ENCODE measurements around the gene MYBBP1A. TPM values are rescaled to one million over a fixed set of nuclear protein-coding genes. Genes with fewer than 3 reads are reported as not detected.

The MYBBP1A gene
- total and polyA plus RNA-seq, 2 experiments from 2014 or later = 70.7 to 213 TPM

DNA sequence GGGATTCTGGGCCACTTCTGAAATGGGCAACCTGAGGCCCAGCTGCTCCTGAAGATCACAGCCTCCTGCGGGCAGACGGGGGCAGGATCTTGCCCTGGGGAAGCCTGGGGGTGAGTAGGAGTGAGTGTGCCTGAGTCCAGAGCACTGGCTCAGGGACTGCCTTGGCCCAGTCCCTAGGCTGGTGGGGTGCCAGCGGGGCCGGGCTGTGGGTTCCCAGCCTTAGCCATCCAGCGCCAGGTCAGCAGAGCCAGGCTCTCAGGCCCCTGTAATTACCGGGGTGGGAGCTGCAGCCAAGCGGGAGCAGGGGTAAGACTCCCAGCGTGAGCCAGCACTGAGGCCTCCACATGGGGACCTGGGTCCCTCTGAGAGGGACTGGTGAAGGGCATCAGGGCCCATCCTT lies 48.3 kb downstream of the MYBBP1A start:
- H3K36me3 ChIP-seq (ENCODE audit: insufficient read depth) = no peaks in the 10 kb centered on the region
- no peak for TF ChIP-seq JUNB (IDR thresholded peaks at IDR 0.05; ENCODE audit: unreplicated experiment)
- TF ChIP-seq, protein P1, sequence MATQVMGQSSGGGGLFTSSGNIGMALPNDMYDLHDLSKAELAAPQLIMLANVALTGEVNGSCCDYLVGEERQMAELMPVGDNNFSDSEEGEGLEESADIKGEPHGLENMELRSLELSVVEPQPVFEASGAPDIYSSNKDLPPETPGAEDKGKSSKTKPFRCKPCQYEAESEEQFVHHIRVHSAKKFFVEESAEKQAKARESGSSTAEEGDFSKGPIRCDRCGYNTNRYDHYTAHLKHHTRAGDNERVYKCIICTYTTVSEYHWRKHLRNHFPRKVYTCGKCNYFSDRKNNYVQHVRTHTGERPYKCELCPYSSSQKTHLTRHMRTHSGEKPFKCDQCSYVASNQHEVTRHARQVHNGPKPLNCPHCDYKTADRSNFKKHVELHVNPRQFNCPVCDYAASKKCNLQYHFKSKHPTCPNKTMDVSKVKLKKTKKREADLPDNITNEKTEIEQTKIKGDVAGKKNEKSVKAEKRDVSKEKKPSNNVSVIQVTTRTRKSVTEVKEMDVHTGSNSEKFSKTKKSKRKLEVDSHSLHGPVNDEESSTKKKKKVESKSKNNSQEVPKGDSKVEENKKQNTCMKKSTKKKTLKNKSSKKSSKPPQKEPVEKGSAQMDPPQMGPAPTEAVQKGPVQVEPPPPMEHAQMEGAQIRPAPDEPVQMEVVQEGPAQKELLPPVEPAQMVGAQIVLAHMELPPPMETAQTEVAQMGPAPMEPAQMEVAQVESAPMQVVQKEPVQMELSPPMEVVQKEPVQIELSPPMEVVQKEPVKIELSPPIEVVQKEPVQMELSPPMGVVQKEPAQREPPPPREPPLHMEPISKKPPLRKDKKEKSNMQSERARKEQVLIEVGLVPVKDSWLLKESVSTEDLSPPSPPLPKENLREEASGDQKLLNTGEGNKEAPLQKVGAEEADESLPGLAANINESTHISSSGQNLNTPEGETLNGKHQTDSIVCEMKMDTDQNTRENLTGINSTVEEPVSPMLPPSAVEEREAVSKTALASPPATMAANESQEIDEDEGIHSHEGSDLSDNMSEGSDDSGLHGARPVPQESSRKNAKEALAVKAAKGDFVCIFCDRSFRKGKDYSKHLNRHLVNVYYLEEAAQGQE (IDR thresholded peaks at IDR 0.05; ENCODE audit: unreplicated experiment) = no peak
- no peak for TF ChIP-seq POLR2AphosphoS5 (IDR thresholded peaks at IDR 0.05; ENCODE audit: low read depth)
- no peak for TF ChIP-seq EZH2 (IDR thresholded peaks at IDR 0.05; ENCODE audit: low read depth, unreplicated experiment)
- TF ChIP-seq NANOG (IDR thresholded peaks at IDR 0.05; ENCODE audit: borderline replicate concordance) = no peak
- no peak for TF ChIP-seq CREB1 (CRISPR knock-in tag; IDR thresholded peaks at IDR 0.05; ENCODE audit: low read depth)
- TF ChIP-seq STAT1 (IDR thresholded peaks at IDR 0.05; ENCODE audit: unreplicated experiment) = no peak
- TF ChIP-seq, protein P2, sequence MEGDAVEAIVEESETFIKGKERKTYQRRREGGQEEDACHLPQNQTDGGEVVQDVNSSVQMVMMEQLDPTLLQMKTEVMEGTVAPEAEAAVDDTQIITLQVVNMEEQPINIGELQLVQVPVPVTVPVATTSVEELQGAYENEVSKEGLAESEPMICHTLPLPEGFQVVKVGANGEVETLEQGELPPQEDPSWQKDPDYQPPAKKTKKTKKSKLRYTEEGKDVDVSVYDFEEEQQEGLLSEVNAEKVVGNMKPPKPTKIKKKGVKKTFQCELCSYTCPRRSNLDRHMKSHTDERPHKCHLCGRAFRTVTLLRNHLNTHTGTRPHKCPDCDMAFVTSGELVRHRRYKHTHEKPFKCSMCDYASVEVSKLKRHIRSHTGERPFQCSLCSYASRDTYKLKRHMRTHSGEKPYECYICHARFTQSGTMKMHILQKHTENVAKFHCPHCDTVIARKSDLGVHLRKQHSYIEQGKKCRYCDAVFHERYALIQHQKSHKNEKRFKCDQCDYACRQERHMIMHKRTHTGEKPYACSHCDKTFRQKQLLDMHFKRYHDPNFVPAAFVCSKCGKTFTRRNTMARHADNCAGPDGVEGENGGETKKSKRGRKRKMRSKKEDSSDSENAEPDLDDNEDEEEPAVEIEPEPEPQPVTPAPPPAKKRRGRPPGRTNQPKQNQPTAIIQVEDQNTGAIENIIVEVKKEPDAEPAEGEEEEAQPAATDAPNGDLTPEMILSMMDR (conservative IDR thresholded peaks at IDR 0.05; ENCODE audit: low read depth in 2 of 2) = no peak
- TF ChIP-seq ZNF114 (CRISPR knock-in tag; IDR thresholded peaks at IDR 0.05) = no peak
- TF ChIP-seq, protein P3, sequence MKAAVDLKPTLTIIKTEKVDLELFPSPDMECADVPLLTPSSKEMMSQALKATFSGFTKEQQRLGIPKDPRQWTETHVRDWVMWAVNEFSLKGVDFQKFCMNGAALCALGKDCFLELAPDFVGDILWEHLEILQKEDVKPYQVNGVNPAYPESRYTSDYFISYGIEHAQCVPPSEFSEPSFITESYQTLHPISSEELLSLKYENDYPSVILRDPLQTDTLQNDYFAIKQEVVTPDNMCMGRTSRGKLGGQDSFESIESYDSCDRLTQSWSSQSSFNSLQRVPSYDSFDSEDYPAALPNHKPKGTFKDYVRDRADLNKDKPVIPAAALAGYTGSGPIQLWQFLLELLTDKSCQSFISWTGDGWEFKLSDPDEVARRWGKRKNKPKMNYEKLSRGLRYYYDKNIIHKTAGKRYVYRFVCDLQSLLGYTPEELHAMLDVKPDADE (IDR thresholded peaks at IDR 0.05) = no peak
- no peak for TF ChIP-seq EZH2phosphoT487 (IDR thresholded peaks at IDR 0.05; ENCODE audit: unreplicated experiment)
- TF ChIP-seq, protein P4, sequence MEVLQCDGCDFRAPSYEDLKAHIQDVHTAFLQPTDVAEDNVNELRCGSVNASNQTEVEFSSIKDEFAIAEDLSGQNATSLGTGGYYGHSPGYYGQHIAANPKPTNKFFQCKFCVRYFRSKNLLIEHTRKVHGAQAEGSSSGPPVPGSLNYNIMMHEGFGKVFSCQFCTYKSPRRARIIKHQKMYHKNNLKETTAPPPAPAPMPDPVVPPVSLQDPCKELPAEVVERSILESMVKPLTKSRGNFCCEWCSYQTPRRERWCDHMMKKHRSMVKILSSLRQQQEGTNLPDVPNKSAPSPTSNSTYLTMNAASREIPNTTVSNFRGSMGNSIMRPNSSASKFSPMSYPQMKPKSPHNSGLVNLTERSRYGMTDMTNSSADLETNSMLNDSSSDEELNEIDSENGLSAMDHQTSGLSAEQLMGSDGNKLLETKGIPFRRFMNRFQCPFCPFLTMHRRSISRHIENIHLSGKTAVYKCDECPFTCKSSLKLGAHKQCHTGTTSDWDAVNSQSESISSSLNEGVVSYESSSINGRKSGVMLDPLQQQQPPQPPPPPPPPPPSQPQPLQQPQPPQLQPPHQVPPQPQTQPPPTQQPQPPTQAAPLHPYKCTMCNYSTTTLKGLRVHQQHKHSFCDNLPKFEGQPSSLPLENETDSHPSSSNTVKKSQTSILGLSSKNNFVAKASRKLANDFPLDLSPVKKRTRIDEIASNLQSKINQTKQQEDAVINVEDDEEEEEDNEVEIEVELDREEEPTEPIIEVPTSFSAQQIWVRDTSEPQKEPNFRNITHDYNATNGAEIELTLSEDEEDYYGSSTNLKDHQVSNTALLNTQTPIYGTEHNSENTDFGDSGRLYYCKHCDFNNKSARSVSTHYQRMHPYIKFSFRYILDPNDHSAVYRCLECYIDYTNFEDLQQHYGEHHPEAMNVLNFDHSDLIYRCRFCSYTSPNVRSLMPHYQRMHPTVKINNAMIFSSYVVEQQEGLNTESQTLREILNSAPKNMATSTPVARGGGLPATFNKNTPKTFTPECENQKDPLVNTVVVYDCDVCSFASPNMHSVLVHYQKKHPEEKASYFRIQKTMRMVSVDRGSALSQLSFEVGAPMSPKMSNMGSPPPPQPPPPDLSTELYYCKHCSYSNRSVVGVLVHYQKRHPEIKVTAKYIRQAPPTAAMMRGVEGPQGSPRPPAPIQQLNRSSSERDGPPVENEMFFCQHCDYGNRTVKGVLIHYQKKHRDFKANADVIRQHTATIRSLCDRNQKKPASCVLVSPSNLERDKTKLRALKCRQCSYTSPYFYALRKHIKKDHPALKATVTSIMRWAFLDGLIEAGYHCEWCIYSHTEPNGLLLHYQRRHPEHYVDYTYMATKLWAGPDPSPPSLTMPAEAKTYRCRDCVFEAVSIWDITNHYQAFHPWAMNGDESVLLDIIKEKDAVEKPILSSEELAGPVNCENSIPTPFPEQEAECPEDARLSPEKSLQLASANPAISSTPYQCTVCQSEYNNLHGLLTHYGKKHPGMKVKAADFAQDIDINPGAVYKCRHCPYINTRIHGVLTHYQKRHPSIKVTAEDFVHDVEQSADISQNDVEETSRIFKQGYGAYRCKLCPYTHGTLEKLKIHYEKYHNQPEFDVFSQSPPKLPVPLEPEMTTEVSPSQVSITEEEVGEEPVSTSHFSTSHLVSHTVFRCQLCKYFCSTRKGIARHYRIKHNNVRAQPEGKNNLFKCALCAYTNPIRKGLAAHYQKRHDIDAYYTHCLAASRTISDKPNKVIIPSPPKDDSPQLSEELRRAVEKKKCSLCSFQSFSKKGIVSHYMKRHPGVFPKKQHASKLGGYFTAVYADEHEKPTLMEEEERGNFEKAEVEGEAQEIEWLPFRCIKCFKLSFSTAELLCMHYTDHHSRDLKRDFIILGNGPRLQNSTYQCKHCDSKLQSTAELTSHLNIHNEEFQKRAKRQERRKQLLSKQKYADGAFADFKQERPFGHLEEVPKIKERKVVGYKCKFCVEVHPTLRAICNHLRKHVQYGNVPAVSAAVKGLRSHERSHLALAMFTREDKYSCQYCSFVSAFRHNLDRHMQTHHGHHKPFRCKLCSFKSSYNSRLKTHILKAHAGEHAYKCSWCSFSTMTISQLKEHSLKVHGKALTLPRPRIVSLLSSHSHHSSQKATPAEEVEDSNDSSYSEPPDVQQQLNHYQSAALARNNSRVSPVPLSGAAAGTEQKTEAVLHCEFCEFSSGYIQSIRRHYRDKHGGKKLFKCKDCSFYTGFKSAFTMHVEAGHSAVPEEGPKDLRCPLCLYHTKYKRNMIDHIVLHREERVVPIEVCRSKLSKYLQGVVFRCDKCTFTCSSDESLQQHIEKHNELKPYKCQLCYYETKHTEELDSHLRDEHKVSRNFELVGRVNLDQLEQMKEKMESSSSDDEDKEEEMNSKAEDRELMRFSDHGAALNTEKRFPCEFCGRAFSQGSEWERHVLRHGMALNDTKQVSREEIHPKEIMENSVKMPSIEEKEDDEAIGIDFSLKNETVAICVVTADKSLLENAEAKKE (CRISPR knock-in tag; IDR thresholded peaks at IDR 0.05) = no peak
- no peak for TF ChIP-seq ZNF331 (CRISPR knock-in tag; IDR thresholded peaks at IDR 0.05; ENCODE audit: low read depth)
- no peaks in the 10 kb centered on the region for H3K4me1 ChIP-seq (ENCODE audit: insufficient read depth)
- H3K4me3 ChIP-seq = no peak overlapping the region
- Mint-ChIP-seq H3K9me3 (no peaks in the 10 kb centered on the region; the same call in 2 of the 3 replicates), H3K4me3 (no peak overlapping the region), H3K27me3 (ENCODE audit: insufficient read depth, low read depth, poor library complexity) (peaks cover 31% of the 10 kb centered on the region), H3K36me3 (ENCODE audit: low read depth) (no peaks in the 10 kb centered on the region), H3K4me1 (peaks cover 5% of the 10 kb centered on the region; the same call in 2 of the 3 replicates), H3K27ac (no peak overlapping the region)
- ATAC-seq = no peak
- no peaks in the 10 kb centered on the region for H3K9me2 ChIP-seq (ENCODE audit: insufficient read depth)
- H3K79me2 ChIP-seq (replicated peaks; ENCODE audit: insufficient read depth) = no peaks in the 10 kb centered on the region
- H4K20me1 ChIP-seq (replicated peaks; ENCODE audit: insufficient read depth) = no peaks in the 10 kb centered on the region
- H3K27me3 ChIP-seq (ENCODE audit: insufficient read depth) = peaks cover under 1% of the 10 kb centered on the region; the same call in 1 of the 2 replicates
- no peak overlapping the region for H3K27ac ChIP-seq (ENCODE audit: low read depth)
- no peaks in the 10 kb centered on the region for H3F3A ChIP-seq (replicated peaks; ENCODE audit: low read depth)
- no peak overlapping the region for H2AFZ ChIP-seq
- no peak for DNase-seq (ENCODE audit: low spot score)
- H3K4me2 ChIP-seq = no peak overlapping the region
